ENCODE results near the gene NKAIN2. TPM values are rescaled to one million over a fixed set of nuclear protein-coding genes. Genes with fewer than 3 reads are reported as not detected.

The NKAIN2 gene
- total and polyA plus RNA-seq, 7 donors: under 0.01 to 4.4 (median 0.75) TPM; not detected in 1

DNA sequence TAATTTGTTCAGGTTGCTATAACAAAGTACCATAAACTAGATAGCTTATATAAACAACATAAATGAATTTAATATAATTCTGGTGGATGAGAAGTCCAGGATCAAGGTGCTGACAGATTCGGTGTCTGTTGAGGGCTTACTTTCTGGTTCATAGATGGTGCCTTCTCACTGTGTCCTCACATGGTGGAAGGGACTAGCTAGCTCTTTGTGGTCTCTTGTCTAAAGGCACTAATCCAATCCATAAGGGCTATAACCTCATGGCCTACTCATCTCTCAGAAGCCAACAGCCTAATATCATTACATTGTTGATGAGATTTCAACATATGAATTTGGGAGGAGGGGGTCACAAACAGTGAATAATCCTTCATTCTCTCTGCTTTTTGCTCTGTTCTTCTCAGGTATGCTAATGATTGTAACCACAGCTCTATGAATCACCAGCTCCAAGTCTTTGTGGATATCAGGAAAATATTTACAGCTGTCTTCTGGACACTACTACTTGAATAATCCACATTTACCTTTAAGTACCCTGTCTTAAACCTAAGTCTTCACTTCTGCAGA is 122.3 kb downstream of the NKAIN2 start:
- TF ChIP-seq EP300 (IDR thresholded peaks at IDR 0.05) (no peak), POLR2AphosphoS5 (IDR thresholded peaks at IDR 0.05) (no peak), POLR2A (IDR thresholded peaks at IDR 0.05) (no peak)
- TF ChIP-seq, protein P1, sequence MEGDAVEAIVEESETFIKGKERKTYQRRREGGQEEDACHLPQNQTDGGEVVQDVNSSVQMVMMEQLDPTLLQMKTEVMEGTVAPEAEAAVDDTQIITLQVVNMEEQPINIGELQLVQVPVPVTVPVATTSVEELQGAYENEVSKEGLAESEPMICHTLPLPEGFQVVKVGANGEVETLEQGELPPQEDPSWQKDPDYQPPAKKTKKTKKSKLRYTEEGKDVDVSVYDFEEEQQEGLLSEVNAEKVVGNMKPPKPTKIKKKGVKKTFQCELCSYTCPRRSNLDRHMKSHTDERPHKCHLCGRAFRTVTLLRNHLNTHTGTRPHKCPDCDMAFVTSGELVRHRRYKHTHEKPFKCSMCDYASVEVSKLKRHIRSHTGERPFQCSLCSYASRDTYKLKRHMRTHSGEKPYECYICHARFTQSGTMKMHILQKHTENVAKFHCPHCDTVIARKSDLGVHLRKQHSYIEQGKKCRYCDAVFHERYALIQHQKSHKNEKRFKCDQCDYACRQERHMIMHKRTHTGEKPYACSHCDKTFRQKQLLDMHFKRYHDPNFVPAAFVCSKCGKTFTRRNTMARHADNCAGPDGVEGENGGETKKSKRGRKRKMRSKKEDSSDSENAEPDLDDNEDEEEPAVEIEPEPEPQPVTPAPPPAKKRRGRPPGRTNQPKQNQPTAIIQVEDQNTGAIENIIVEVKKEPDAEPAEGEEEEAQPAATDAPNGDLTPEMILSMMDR (IDR thresholded peaks at IDR 0.05): no peak
- Histone ChIP-seq H3K4me1 (no peaks in the 10 kb centered on the region), H3K4me3 (no peak overlapping the region), H3K36me3 (no peaks in the 10 kb centered on the region), H3K27ac (no peak overlapping the region), H3K27me3 (no peaks in the 10 kb centered on the region), H3K9me3 (no peaks in the 10 kb centered on the region)
- WGBS, 2 donors: 89 to 91% methylated on average over 1 of the region's 1 CpG
- intact Hi-C loops (cut with DNase I): no loop called here
- DNase-seq: no peak

DNA sequence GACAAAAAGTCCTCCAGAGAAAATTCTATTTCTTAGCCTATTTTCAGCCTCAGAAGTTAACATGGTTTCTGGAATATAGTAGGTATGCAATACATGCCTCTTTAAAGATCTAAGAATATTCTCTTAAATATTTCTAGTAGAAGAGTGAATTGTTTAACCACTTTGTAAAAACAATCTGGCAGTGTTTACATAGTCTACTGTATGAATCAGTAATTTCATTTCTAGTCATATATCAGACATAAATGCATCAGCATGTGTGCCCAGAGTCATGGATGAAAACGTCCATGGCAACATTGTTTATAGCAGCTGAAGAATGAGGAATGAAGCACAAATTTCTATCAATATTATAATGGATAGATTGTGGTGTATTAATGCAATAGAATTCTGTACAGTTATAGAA is 124.9 kb downstream of the NKAIN2 start:
- Histone ChIP-seq H3K27me3 (no peaks in the 10 kb centered on the region), H3K4me3 (no peak overlapping the region), H3K36me3 (no peaks in the 10 kb centered on the region), H3K27ac (no peak overlapping the region), H3K9me3 (no peaks in the 10 kb centered on the region), H3K4me1 (no peaks in the 10 kb centered on the region)
- 5 to 54% methylated on average over 1 of the region's 1 CpG for whole genome bisulfite sequencing, 2 donors
- TF ChIP-seq POLR2AphosphoS5 (IDR thresholded peaks at IDR 0.05) (no peak), EP300 (IDR thresholded peaks at IDR 0.05) (no peak), POLR2A (IDR thresholded peaks at IDR 0.05) (no peak)
- TF ChIP-seq, protein P1 (IDR thresholded peaks at IDR 0.05): no peak
- intact Hi-C loops (cut with DNase I): no loop called here
- no peak for DNase-seq

DNA sequence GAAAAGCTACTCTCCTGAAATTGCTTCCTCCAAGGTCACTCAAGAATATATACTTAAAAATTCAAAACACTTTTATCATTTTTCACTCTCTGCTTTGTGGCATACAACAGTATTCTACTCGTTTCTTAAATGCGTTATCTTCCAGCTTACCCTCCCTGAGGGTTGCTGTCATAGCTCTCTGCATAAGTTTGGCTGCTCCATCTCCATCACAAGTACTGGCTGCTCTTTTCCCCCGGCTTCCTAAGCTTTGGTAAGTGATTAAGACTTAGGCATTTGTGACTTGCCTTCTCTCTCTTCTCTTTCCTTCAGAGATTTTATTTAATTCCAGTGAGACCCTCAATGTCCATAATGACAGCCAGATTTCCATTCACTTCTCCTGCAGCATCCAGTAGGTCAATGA is 128.3 kb downstream of the NKAIN2 start:
- TF ChIP-seq, protein P1 (IDR thresholded peaks at IDR 0.05): no peak
- TF ChIP-seq EP300 (IDR thresholded peaks at IDR 0.05) (no peak), POLR2A (IDR thresholded peaks at IDR 0.05) (no peak), POLR2AphosphoS5 (IDR thresholded peaks at IDR 0.05) (no peak)
- Histone ChIP-seq H3K4me3 (no peak overlapping the region), H3K4me1 (no peaks in the 10 kb centered on the region), H3K36me3 (no peaks in the 10 kb centered on the region), H3K9me3 (no peaks in the 10 kb centered on the region), H3K27ac (no peak overlapping the region), H3K27me3 (no peaks in the 10 kb centered on the region)
- intact Hi-C loops (cut with DNase I): no loop called here
- DNase-seq: no peak
- WGBS, 2 donors: 72 to 83% methylated on average over 3 of the region's 3 CpGs

DNA sequence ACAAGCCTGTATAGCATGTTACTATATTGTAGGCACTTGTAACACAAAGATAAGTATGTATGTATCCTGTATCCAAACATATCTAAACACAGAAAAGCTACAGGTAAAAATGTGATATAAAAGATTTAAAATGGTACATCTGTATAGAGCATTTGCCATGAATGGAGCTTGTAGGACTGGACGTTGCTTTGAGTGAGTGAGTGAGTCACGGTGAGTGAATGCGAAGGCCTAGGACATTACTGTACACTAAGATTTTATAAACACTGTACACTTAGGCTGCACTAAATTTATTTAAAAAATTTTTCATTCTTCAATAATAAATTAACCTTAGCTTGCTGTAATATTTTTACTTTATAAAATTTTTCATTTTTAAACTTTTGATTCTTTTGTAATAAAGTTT is 136.9 kb downstream of the NKAIN2 start:
- no peak for DNase-seq
- 87 to 89% methylated on average over 3 of the region's 3 CpGs for WGBS, 2 donors
- TF ChIP-seq, protein P1 (IDR thresholded peaks at IDR 0.05): no peak
- TF ChIP-seq POLR2AphosphoS5 (IDR thresholded peaks at IDR 0.05): no peak
- no peak for TF ChIP-seq EP300 (IDR thresholded peaks at IDR 0.05)
- no peak for TF ChIP-seq POLR2A (IDR thresholded peaks at IDR 0.05)
- no peaks in the 10 kb centered on the region for H3K9me3 ChIP-seq
- no peaks in the 10 kb centered on the region for H3K27me3 ChIP-seq
- H3K36me3 ChIP-seq: no peaks in the 10 kb centered on the region
- intact Hi-C loops (cut with DNase I): no loop called here
- H3K4me3 ChIP-seq: no peak overlapping the region
- no peak overlapping the region for H3K27ac ChIP-seq
- H3K4me1 ChIP-seq: no peaks in the 10 kb centered on the region

DNA sequence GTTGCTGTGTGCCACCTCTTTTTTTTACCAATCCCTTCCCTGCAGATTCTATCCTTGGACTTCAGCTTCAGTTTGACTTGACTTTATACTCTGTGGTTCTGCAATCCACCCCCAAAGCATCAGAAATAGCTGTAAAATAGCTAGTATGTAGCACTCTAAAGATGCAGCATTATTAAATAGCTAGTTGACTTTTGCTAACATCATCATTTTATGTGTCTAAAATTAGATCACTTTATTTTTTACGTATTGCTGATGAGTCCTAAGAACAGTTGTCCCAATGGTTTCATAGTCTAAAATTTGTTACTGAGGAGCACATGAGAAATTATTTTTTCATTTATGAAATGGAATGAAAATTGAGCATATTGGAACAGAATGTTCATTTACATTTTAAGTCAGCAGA is 138.2 kb downstream of the NKAIN2 start:
- Histone ChIP-seq H3K4me1 (no peaks in the 10 kb centered on the region), H3K4me3 (no peak overlapping the region), H3K36me3 (no peaks in the 10 kb centered on the region), H3K27me3 (no peaks in the 10 kb centered on the region), H3K9me3 (no peaks in the 10 kb centered on the region), H3K27ac (no peak overlapping the region)
- 76 to 89% methylated on average over 1 of the region's 1 CpG for WGBS, 2 donors
- intact Hi-C loops (cut with DNase I): no loop called here
- DNase-seq: no peak
- TF ChIP-seq POLR2AphosphoS5 (IDR thresholded peaks at IDR 0.05) (no peak), EP300 (IDR thresholded peaks at IDR 0.05) (no peak), POLR2A (IDR thresholded peaks at IDR 0.05) (no peak)
- TF ChIP-seq, protein P1 (IDR thresholded peaks at IDR 0.05): no peak

Data from sigmoid colon (tissue), 7 donors.